Subcutaneous adipose tissue (tissue), 4 donors: ENCODE data around the gene SMURF2. TPM values are rescaled to one million over a fixed set of nuclear protein-coding genes. Genes with fewer than 3 reads are reported as not detected.

Experiments
- total RNA-seq, 4 donors: library from RNA; depleted of rRNA; stranded (reverse); fragments of >200 nt; gene quantifications; one replicate each; pipeline ENCODE4 v1.1.0, GENCODE V29; 2016
- TF ChIP-seq, protein P1 (sequence below): fragments of 450-650 bp; IDR thresholded peaks from one replicate; pipeline ENCODE4 v1.5.1; 2016; ENCODE audit warnings: low read depth, mild to moderate bottlenecking, control low read depth, antibody characterized with exemption, moderate library complexity

Gene SMURF2
- total RNA-seq, 4 donors from 2014 or later: 22.7 to 42.4 (median 27.6) TPM

DNA sequence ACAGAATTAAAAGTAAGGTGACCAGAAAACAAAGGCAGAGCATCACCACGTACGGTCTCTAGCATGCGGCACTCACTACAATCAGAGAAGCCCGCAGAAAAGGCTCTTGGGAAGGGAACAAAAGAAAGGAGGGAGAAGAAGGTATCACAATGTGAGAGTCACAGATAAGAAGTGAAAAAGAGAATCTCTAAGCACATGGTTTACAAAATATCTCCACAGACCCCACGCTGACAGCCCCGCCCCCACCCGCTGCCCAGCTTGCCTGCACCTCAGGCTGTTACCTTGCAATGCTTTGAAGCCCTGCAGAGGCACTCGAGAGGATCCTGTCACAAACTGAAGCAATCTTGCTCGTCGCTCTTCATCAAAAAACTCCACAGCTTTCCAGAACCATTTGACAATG, 114.8 kb downstream of the SMURF2 start:
- TF ChIP-seq, protein P1, sequence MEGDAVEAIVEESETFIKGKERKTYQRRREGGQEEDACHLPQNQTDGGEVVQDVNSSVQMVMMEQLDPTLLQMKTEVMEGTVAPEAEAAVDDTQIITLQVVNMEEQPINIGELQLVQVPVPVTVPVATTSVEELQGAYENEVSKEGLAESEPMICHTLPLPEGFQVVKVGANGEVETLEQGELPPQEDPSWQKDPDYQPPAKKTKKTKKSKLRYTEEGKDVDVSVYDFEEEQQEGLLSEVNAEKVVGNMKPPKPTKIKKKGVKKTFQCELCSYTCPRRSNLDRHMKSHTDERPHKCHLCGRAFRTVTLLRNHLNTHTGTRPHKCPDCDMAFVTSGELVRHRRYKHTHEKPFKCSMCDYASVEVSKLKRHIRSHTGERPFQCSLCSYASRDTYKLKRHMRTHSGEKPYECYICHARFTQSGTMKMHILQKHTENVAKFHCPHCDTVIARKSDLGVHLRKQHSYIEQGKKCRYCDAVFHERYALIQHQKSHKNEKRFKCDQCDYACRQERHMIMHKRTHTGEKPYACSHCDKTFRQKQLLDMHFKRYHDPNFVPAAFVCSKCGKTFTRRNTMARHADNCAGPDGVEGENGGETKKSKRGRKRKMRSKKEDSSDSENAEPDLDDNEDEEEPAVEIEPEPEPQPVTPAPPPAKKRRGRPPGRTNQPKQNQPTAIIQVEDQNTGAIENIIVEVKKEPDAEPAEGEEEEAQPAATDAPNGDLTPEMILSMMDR: no peak

DNA sequence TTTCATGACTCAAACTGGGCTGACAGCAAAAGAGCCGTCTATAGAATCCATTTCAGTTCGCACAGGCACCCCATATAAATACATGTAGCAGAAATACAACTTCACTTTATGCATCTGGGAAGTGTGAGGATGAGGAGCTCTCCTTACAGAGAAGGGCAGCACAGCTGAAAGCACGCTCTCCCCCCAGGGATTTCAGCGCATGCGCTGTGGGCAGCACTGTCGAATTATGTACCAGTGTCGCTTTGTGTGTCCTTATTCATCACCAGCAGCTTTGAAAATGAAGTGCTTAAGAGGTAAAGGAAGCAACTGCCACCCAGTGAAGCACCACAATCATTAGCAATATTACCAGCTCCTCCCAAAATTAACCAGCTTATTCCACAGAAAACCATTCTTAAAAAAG, 115.4 kb downstream of the SMURF2 start:
- TF ChIP-seq, protein P1: no peak

DNA sequence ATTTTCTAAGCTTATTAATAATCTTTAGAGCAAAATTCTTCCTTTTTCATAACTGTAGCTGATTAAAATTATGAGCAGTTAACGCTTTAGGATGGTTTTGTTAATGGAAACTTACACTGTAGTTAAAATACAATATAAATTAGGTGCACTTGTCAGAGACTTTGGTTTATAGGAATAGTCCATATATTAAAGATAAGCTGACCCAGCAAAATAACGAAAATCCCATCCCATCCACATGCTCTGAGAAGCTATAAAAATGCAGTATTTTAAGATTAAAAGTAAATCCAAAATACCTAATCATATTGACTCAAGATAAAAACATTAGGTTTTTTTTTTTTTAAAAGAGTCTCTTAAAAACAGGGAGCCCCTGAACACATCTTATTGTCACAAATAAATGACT, 117.4 kb downstream of the SMURF2 start:
- TF ChIP-seq, protein P1: no peak

DNA sequence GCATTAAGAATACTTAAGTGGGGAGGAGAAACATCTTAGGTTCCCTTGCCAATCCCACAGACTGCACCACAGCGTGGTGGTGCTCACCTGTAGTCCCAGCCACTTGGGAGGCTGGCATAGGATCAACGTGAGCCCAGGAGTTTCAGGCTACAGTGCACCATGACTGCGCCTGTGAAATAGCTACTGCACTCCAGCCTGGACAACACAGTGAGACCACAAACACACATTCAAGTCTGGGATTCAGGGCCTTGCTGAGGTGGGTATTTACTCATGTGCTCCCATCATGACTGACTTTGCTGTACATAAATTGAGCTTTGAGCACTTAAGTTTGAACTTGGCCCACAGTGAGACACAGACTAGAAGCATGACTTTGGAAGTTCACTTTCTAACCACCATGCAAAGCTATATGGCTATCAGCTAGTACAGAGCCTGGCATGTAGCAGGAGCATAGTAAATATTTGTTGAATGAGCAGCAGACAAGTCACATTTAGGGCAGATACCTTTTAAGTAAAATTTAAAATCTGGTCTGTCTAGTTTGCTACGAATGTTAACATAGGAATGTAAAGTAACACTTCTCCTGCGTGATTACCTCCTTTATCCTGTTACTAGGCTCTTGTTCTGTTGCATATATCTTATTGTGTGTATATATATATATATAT, 121.9 kb downstream of the SMURF2 start:
- TF ChIP-seq, protein P1: no peak

DNA sequence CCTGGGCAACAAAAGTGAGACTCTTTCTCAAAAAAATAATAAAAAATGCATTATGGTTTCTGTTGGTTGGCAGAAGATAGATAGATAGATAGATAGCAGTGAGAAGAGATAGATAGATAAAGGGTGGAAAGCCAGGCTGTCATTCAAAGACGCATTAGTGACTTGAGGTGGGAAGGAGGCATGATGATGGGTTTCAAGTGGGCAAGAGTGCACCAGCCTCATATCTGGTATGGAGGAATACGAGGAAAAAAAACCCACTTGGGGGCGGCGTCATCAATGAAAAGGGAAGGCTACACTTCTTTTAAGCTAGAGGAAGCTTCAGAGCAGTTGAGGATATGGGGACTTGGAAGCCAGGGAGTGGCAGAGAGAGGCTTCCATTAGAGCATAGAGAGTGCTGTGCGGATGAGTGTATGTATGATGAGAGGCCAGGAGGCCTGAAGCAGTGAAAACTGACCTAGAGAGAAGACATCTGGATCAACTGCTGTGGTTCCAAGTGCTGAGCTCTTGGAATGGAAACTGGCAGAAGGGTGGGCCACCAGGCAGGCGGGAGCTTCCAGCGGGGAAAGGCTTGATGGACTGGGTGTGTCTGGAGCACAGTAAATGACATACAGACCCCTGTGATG, 123.5 kb downstream of the SMURF2 start:
- TF ChIP-seq, protein P1: no peak

DNA sequence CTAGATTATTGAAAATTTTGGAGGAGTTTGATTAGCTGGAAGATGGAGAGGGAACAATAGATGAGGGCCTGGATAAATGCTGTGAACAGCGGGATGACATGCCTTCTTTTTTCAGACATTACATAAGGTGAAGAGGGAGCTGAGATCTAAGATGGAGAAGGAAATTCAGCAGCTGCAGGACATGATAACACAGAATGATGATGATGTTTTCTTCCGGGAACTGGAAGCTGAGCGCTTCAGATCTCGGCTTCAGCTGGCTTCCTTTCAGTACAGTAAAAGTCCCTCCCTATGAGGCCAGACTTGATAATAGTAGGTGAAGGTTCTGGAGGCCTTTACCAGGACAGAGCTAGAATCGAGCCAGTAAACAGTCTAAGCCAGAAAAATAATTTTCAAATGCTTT, 124.6 kb downstream of the SMURF2 start:
- TF ChIP-seq, protein P1: no peak

DNA sequence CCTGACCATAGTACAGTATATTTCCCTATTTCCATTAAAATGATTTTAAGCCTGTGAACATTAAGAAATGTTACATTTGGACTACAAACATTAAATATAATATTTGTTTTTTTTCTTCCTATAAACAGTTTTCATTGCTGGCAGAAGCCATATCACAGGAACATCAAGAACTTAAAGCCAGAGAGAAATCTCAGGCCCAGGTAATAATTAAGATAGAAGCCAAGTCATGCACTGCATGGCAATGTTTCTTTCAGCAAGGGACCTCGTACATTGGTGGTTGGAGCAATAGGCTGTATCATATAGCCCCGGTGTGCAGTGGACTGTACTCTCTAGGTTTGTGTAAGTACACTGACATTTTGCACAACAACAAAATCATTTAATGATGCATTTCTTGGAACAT, 125.2 kb downstream of the SMURF2 start:
- TF ChIP-seq, protein P1: no peak
